CD4-positive, alpha-beta T cell treated with Interleukin-15 for 1 hour (primary cell): ENCODE measurements around the gene USH1C.

Experiments
- DNase-seq: peaks from one replicate; pipeline ENCODE4 v3.0.0-alpha.2; 2020

The USH1C gene

DNA sequence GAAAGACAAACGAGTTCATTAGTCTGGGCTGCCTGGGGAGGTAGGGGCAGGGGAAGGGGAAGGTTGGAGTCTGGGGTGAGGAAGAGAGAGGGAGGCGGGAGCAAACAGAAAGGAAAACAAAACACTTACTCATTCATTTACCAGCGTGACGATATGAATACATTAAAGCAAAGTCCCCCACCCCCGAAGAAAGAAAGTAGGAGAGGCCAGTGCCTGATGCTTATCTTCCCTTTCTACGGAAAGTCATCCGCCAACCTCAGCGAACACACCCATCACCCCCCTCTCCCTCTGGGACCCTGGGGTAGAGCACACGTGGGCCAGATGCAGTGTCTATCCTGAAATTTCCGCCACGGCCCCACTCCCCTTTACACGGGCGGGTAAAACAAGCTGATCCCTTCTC, 81.3 kb downstream of the USH1C start:
- no peak for DNase-seq

GRCh38 chr11:17460406-17460805, 83.8 kb downstream of the USH1C start:
- no peak for DNase-seq

- no peak for DNase-seq
Observed at GRCh38 chr11:17459236-17459896, 84.8 kb downstream of the USH1C start.

GRCh38 chr11:17458268-17458667, 85.9 kb downstream of the USH1C start:
- no peak for DNase-seq

DNA sequence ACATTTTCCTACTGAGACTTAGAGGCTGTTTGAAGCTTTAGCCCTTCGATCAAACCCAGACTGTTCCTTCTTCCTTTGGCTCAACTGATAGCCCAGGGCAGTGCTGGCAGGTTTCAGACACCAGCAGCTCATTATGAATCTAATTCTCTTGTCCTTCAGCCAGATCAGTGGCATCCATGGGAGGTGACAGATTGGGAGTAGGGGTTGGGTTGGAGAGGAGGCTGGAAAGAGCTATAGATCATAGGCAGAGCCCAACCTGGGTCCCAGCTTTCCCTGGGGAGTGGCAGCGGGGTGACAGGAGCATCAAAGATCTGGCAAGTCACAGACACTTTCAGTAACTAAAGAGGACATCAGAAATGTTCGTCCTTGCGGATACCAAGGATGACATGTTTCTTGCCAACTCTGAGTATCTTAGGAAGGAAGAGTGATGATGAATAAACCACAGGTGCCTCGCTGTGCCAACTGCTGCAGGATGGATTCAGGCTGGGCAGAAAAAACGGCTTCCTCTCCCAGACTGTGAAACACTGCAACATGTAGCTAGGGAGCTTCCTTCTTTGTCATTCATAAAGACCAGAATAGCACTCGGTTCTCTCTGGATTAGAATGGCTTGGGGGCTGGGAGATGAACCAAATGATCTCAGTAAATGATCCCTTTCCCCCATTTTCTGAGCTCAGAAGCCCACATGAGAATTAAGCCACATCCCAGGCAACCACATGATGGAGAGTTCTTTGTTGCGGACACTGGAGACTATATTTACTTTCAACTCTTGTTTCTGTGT, 86.6 kb downstream of the USH1C start:
- DNase-seq, result no peak

GRCh38 chr11:17452668-17453067, 91.5 kb downstream of the USH1C start:
- DNase-seq, result no peak

- no peak for DNase-seq
Observed at GRCh38 chr11:17449158-17449557, 95.1 kb downstream of the USH1C start.

DNA sequence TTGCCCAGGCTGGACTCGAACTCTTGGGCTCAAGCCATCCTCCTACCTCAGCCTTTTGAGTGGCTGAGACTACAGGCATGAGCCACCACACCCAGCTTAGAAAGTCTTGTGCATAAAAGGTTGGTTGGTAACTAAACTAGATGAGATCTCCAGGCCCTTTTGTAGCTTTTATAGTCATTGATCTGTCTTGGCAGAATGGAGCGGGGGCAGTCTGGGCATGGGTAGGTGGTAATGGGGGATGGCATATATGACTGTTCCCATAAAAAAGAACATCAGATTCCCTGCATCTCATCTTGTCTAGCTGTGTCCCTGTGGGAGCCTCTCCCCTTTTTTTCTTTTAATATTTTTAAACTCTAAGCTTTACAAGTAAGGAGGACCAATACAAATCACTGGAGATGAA, 97.7 kb downstream of the USH1C start:
- DNase-seq, result no peak

DNA sequence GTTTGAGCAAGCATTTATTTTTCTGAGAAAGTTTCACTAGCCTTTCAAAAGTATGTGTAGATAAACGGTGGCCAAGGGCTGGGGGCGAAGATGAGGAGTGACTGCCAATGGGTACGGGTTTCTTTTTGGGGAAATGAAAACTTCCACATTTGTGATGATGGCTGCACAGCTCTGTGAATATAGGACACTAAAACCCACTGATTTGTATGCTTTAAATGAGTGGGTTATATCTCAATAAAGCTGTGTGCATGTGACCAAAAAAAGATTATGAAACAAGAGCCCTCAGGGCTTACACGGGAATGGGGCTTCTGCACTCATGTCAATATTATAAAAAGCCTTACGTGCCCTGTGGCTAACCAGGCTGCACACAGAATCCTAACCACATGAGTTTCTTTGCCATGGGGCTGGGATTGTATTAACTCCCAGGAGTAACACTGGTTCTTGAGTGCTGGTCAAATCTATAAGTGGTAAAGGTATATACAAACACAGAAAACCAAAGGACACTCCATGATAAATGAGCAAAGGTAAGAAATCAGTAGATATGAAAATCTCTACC, 98.9 kb downstream of the USH1C start:
- no peak for DNase-seq

DNA sequence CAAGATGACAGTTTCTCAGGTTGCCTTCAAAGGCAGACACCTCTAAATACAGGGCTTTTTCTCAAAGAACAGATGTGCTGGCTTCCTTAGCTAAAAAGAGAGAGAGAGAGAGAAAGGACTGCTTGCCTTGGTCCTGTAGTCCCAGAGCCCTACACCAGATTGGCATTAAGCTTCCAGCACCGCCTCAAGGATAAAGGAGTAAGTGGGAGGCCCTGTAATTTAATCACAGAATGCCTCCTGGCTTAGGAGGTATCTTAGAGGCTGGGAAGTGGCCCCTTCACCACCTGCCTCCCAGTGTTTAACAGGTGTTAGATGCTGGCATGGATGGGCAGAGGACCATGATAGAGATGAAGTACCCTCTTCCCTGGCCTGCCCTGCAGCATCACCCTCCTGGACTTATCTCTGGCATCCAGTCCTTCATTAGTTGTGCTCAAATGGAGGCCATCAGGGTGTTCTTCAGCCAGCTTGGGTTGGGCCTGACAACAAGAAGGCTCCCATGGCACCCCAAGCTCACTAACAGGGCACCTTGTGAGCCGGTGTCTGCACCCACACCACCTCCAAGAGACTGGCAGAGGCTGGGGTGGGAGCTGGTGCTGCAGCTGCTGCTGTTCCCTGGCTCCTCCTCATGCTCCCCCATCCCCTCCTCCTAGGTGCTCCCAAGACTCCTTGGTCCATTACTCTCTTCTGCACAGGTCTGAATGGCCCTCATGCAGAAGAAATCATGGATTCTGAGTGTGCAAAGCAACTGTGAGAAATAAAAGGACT, 100.1 kb downstream of the USH1C start:
- no peak for DNase-seq
